Calu3 (cell line): ENCODE data around the gene PLXNA4. TPM values are rescaled to one million over a fixed set of nuclear protein-coding genes. Genes with fewer than 3 reads are reported as not detected.

Experiments used
- BruUV-seq: library from RNA; stranded (reverse); fragments of 400-500 nt; replicated peaks from 2 replicates; lab custom pipeline; 2021; lab: Mats Ljungman, UMichigan
- CTCF ChIA-PET: fragments of 300-600 bp; sonication (Branson Sonifier 250); formaldehyde crosslinking; loops from one replicate; lab custom pipeline; 2022; ENCODE audit warnings: antibody characterized with exemption; lab: Charles Lee
- DNase-seq: peaks from one replicate; pipeline ENCODE4 v3.0.0; 2022
- H3K27ac Mint-ChIP-seq: one replicate; pipeline ENCODE4 v1.8.0; 2022; ENCODE audit warnings: mixed read lengths; ENCODE audit not compliant: unreplicated experiment
- H3K27me3 Mint-ChIP-seq: one replicate; pipeline ENCODE4 v1.8.0; 2022; ENCODE audit warnings: mixed read lengths; ENCODE audit not compliant: unreplicated experiment
- H3K36me3 Mint-ChIP-seq: one replicate; pipeline ENCODE4 v1.8.0; 2022; ENCODE audit warnings: mild to moderate bottlenecking, moderate library complexity, mixed read lengths; ENCODE audit not compliant: insufficient read depth, unreplicated experiment
- H3K4me1 Mint-ChIP-seq: one replicate; pipeline ENCODE4 v1.8.0; 2022; ENCODE audit warnings: mild to moderate bottlenecking, low read depth, mixed read lengths; ENCODE audit not compliant: unreplicated experiment
- H3K4me3 Mint-ChIP-seq: one replicate; pipeline ENCODE4 v1.8.0; 2022; ENCODE audit warnings: mild to moderate bottlenecking, low read depth, moderate library complexity, mixed read lengths; ENCODE audit not compliant: unreplicated experiment
- H3K9me3 Mint-ChIP-seq: one replicate; pipeline ENCODE4 v1.8.0; 2022; ENCODE audit warnings: low read depth, mixed read lengths; ENCODE audit not compliant: unreplicated experiment
- CTCF ChIP-seq: fragments of 200-600 bp; IDR thresholded peaks from one replicate; pipeline ENCODE4 v1.8.0; 2022; ENCODE audit warnings: antibody characterized with exemption; ENCODE audit not compliant: unreplicated experiment
- intact Hi-C: fragments of 100-400 bp; cut with micrococcal nuclease; formaldehyde crosslinking; loops from one replicate; pipeline ENCODE4 v1.10.0; 2022; ENCODE audit not compliant: unreplicated experiment
- total RNA-seq: library from RNA; stranded (reverse); gene quantifications from 2 replicates; pipeline ENCODE4 v1.2.3, GENCODE V29; 2022

Gene PLXNA4
- total RNA-seq, 1 experiment from 2014 or later = not detected

- Mint-ChIP-seq H3K27me3 (peaks cover 77% of the 10 kb centered on the region), H3K36me3 (no peaks in the 10 kb centered on the region), H3K4me3 (no peak overlapping the region), H3K27ac (no peak overlapping the region), H3K4me1 (no peaks in the 10 kb centered on the region), H3K9me3 (peaks cover 1% of the 10 kb centered on the region)
- no peak for TF ChIP-seq CTCF
- no peak for DNase-seq
- intact Hi-C loops = no loop called here
- BruUV-seq = no TSS peak
- CTCF ChIA-PET = no interaction called here
Measured at GRCh38 chr7:132232406-132232805, 343.9 kb downstream of the PLXNA4 start.

GRCh38 chr7:132230462-132230861, 345.8 kb downstream of the PLXNA4 start:
- CTCF ChIA-PET = no interaction called here
- intact Hi-C loops = no loop called here
- peaks cover 2% of the 10 kb centered on the region for H3K9me3 Mint-ChIP-seq
- H3K27ac Mint-ChIP-seq = no peak overlapping the region
- no peak overlapping the region for H3K4me3 Mint-ChIP-seq
- H3K27me3 Mint-ChIP-seq = peaks cover 64% of the 10 kb centered on the region
- BruUV-seq = no TSS peak
- no peaks in the 10 kb centered on the region for H3K4me1 Mint-ChIP-seq
- DNase-seq = no peak
- TF ChIP-seq CTCF = no peak
- H3K36me3 Mint-ChIP-seq = no peaks in the 10 kb centered on the region

GRCh38 chr7:132228240-132228639, 348.0 kb downstream of the PLXNA4 start:
- Mint-ChIP-seq H3K4me3 (no peak overlapping the region), H3K27ac (no peak overlapping the region), H3K9me3 (peaks cover 2% of the 10 kb centered on the region), H3K4me1 (no peaks in the 10 kb centered on the region), H3K27me3 (peaks cover 79% of the 10 kb centered on the region), H3K36me3 (no peaks in the 10 kb centered on the region)
- TF ChIP-seq CTCF = no peak
- DNase-seq = no peak
- no TSS peak for BruUV-seq
- CTCF ChIA-PET = no interaction called here
- intact Hi-C loops = no loop called here

GRCh38 chr7:132226957-132227290, 349.3 kb downstream of the PLXNA4 start:
- no peak for DNase-seq
- H3K4me1 Mint-ChIP-seq = no peaks in the 10 kb centered on the region
- H3K36me3 Mint-ChIP-seq = no peaks in the 10 kb centered on the region
- no TSS peak for BruUV-seq
- peaks cover 2% of the 10 kb centered on the region for H3K9me3 Mint-ChIP-seq
- TF ChIP-seq CTCF = no peak
- peaks cover 78% of the 10 kb centered on the region for H3K27me3 Mint-ChIP-seq
- intact Hi-C loops = no loop called here
- CTCF ChIA-PET = no interaction called here
- H3K27ac Mint-ChIP-seq = no peak overlapping the region
- H3K4me3 Mint-ChIP-seq = no peak overlapping the region
